Right lobe of liver (tissue), 4 donors: Measurements from ENCODE around the gene AAK1.

Experiments
- POLR2A ChIP-seq: fragments of 450-650 bp; IDR thresholded peaks from one replicate; pipeline ENCODE4 v1.6.1; 2017; ENCODE audit warnings: antibody characterized with exemption, mild to moderate bottlenecking
- TF ChIP-seq, protein P1 (sequence below), 4 donors: fragments of 200-600 bp in 3 of 4; fragments of 450-650 bp in 1 of 4; IDR thresholded peaks; one replicate each; pipeline versions ENCODE4 v1.5.1 to v1.8.0; 2016 to 2022; ENCODE audit warnings: antibody characterized with exemption in 4 of 4, mild to moderate bottlenecking in 2 of 4
- donor health status: DM: no; HTN: no; CAD: no.
- donor health status: DM: no; HTN: no; CAD: no.
- donor health status: DM: no; HTN: yes; CAD: no.

DNA sequence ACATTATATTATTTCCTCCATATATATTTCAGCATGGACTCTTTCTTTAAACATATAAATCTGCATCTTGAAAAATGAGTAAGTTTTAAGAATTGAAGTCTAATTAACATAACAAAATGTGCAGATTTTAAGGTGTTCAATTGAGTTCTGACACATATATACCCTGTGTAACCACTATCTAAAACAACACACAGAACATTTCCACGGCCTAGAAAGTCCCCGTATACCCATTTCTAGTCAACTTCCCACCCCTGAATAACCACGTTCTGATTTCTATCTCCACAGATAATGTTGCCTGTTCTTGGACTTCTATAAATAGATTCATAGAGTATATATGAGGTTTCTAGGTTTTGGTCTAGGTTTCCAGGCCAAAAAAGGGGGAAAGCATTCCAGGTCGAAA, 87.5 kb downstream of the AAK1 start:
- TF ChIP-seq POLR2A = no peak
- TF ChIP-seq, protein P1, sequence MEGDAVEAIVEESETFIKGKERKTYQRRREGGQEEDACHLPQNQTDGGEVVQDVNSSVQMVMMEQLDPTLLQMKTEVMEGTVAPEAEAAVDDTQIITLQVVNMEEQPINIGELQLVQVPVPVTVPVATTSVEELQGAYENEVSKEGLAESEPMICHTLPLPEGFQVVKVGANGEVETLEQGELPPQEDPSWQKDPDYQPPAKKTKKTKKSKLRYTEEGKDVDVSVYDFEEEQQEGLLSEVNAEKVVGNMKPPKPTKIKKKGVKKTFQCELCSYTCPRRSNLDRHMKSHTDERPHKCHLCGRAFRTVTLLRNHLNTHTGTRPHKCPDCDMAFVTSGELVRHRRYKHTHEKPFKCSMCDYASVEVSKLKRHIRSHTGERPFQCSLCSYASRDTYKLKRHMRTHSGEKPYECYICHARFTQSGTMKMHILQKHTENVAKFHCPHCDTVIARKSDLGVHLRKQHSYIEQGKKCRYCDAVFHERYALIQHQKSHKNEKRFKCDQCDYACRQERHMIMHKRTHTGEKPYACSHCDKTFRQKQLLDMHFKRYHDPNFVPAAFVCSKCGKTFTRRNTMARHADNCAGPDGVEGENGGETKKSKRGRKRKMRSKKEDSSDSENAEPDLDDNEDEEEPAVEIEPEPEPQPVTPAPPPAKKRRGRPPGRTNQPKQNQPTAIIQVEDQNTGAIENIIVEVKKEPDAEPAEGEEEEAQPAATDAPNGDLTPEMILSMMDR (IDR thresholded peaks at IDR 0.05) = no peak
